Activated T-cell treated with anti-CD3 and anti-CD28 coated beads, Interleukin-2, amount 50 U/mL, for 24 hours (primary cell): Measurements from ENCODE around the gene COX7C.
"Not testable (repeated sequence)": the region's sequence is repeated elsewhere in the genome, so short reads cannot be mapped to it uniquely, and the experiment has no call there.

Experiments used
- DNase-seq: peaks from one replicate; pipeline ENCODE4 v3.0.0-alpha.2; 2020
- H3K27ac Mint-ChIP-seq: 2 replicates; pipeline ENCODE4 v1.8.0; 2020; ENCODE audit warnings: mild to moderate bottlenecking, mixed read lengths
- H3K27me3 Mint-ChIP-seq: 2 replicates; pipeline ENCODE4 v1.8.0; 2020; ENCODE audit warnings: mixed read lengths
- H3K36me3 Mint-ChIP-seq: 2 replicates; pipeline ENCODE4 v1.8.0; 2020; ENCODE audit warnings: low read depth, mixed read lengths
- H3K4me1 Mint-ChIP-seq: 2 replicates; pipeline ENCODE4 v1.8.0; 2020; ENCODE audit warnings: low read depth, mixed read lengths
- H3K4me3 Mint-ChIP-seq: 2 replicates; pipeline ENCODE4 v1.8.0; 2020; ENCODE audit warnings: mild to moderate bottlenecking, moderate library complexity, mixed read lengths
- H3K9me3 Mint-ChIP-seq: 2 replicates; pipeline ENCODE4 v1.8.0; 2020; ENCODE audit warnings: mixed read lengths

The COX7C gene, protein sequence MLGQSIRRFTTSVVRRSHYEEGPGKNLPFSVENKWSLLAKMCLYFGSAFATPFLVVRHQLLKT

GRCh38 chr5:86617756-86618576 lies at the start of gene COX7C:
Gene COX7C (plus strand): TSS chr5:86617941. CDS start chr5:86618056, 115 bp downstream.
- H3K4me1 Mint-ChIP-seq = peaks cover 28% of the 10 kb centered on the region
- peak within 1 kb of the TSS; percentile 100 for H3K27ac Mint-ChIP-seq
- peaks cover 59% of the 10 kb centered on the region for H3K36me3 Mint-ChIP-seq

DNA sequence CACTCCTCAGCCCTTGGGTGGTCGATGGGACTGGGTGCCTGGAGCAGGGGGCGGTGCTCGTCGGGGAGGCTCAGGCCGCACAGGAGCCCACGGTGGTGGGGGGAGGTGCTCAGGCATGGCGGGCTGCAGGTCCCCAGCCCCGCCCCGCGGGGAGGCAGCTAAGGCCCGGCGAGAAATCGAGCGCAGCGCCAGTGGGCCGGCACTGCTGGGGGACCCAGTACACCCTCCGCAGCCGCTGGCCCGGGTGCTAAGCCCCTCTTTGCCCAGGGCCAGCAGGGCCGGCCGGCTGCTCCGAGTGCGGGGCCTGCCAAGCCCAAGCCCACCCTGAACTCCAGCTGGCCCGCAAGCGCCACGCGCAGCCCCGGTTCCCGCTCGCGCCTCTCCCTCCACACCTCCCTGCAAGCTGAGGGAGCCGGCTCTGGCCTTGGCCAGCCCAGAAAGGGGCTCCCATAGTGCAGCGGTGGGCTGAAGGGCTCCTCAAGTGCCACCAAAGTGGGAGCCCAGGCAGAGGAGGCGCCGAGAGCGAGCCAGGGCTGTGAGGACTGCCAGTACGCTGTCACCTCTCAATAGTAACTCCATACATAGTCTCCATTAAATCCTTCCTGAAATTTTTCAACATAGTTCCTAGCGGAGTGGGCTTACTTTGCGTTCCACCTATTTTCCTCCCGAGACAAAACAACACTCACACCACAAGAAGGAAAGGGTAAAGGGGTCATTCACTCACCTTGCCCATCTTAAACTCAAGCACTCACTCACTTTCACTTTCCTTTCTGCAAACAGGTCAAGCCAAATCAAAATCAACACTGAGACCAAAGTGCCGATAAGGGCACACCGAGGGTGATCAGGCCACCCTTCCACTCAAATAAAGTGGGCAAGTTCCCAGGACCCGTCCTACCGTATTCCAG lies 48.0 kb upstream of the COX7C start:
- not testable (repeated sequence) for H3K27me3 Mint-ChIP-seq, H3K36me3 Mint-ChIP-seq, H3K27ac Mint-ChIP-seq, DNase-seq, H3K9me3 Mint-ChIP-seq, H3K4me3 Mint-ChIP-seq, H3K4me1 Mint-ChIP-seq

More at GRCh38 chr5:86617756-86618576, at the start of gene COX7C:
- Mint-ChIP-seq H3K27me3 (peaks cover 12% of the 10 kb centered on the region), H3K9me3 (peaks cover 8% of the 10 kb centered on the region), H3K4me3 (peak within 1 kb of the TSS; percentile 100)
- peak; percentile 88 for DNase-seq

- Mint-ChIP-seq H3K4me3 (no peak overlapping the region), H3K36me3 (no peaks in the 10 kb centered on the region), H3K9me3 (no peaks in the 10 kb centered on the region), H3K4me1 (no peaks in the 10 kb centered on the region), H3K27me3 (no peaks in the 10 kb centered on the region), H3K27ac (no peak overlapping the region)
- DNase-seq = no peak
Observed at GRCh38 chr5:86570427-86571083, 47.2 kb upstream of the COX7C start.

DNA sequence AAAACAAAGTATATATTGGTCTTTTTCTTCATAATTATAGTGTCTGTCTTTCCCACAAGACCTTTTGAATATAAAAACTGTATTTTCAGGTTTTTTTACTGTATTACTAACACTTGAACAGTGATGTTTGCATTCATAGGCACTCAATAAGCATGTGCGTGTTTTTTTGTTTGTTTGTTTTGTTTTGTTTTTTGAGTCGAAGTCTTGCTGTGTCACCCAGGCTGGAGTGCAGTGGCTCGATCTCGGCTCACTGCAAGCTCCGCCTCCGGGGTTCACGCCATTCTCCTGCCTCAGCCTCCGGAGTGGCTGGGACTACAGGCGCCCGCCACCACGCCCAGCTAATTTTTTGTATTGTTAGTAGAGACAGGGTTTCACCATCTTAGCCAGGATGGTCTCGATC lies 46.6 kb upstream of the COX7C start:
- not testable (repeated sequence) for H3K4me3 Mint-ChIP-seq, H3K4me1 Mint-ChIP-seq, H3K36me3 Mint-ChIP-seq, H3K9me3 Mint-ChIP-seq, H3K27ac Mint-ChIP-seq, H3K27me3 Mint-ChIP-seq, DNase-seq

DNA sequence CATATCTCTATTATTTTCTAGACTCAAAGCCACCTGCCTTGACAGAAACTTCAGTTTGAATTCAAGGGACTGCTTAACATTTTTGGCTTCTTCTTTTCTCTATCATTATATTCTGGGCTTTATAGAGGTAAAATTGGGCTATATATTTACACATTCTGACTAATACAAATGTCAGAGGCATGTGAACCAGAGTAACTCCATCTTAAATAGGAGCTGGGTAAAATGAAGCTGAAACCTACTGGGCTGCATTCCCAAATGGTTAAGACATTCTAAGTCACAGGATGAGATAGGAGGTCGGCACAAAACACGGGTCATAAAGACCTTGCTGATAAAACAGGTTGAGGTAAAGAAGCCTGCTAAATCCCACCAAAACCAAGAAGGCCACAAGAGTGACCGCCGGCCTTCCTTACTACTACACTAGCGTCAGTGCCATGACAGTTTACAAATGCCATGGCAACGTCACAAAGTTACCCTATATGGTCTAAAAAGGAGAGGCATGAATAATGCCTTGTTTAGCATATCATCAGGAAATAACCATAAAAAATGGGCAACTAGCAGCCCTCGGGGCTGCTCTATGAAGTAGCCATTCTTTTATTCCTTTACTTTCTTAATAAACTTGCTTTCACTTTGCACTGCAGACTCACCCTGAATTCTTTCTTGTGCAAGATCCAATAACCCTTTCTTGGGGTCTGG lies 44.8 kb upstream of the COX7C start:
- no peak for DNase-seq
- H3K27me3 Mint-ChIP-seq = peaks cover 7% of the 10 kb centered on the region
- H3K4me1 Mint-ChIP-seq = no peaks in the 10 kb centered on the region
- H3K36me3 Mint-ChIP-seq = no peaks in the 10 kb centered on the region
- H3K9me3 Mint-ChIP-seq = no peaks in the 10 kb centered on the region
- no peak overlapping the region for H3K27ac Mint-ChIP-seq
- no peak overlapping the region for H3K4me3 Mint-ChIP-seq

- Mint-ChIP-seq H3K9me3 (no peaks in the 10 kb centered on the region), H3K27me3 (peaks cover 14% of the 10 kb centered on the region), H3K27ac (no peak overlapping the region)
Observed at GRCh38 chr5:86579502-86579901, 38.2 kb upstream of the COX7C start.

GRCh38 chr5:86596476-86596875 lies 21.3 kb upstream of the COX7C start:
- Mint-ChIP-seq H3K27me3 (peaks cover 64% of the 10 kb centered on the region), H3K27ac (no peak overlapping the region), H3K4me3 (no peak overlapping the region), H3K9me3 (no peaks in the 10 kb centered on the region), H3K36me3 (no peaks in the 10 kb centered on the region), H3K4me1 (no peaks in the 10 kb centered on the region)
- DNase-seq = no peak

More at GRCh38 chr5:86579502-86579901, 38.2 kb upstream of the COX7C start:
- Mint-ChIP-seq H3K4me1 (no peaks in the 10 kb centered on the region), H3K36me3 (no peaks in the 10 kb centered on the region), H3K4me3 (no peak overlapping the region)
- DNase-seq = no peak

DNA sequence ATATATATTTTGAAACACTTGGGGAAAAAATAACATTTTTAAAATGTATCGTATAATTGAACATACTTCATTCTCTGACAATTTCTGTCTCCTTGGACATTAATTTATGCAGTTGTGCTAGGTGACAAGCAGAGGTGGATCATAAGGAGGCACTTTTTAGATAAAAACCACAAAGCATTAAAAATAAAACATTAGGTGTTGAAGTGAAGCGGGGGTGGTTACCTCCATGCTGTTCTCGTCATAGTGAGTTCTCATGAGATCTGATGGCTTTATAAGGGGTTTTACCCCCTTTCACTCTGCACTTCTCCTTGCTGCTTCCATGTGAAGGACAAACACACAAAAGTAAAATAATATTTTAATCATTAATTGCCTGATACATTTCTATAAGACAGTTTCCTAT lies 11.9 kb upstream of the COX7C start:
- no peak for DNase-seq
- no peaks in the 10 kb centered on the region for H3K4me1 Mint-ChIP-seq
- H3K4me3 Mint-ChIP-seq = no peak overlapping the region
- peaks cover 34% of the 10 kb centered on the region for H3K27me3 Mint-ChIP-seq
- no peaks in the 10 kb centered on the region for H3K9me3 Mint-ChIP-seq
- no peak overlapping the region for H3K27ac Mint-ChIP-seq
- H3K36me3 Mint-ChIP-seq = no peaks in the 10 kb centered on the region

- Mint-ChIP-seq H3K27ac (no peak overlapping the region), H3K27me3 (peaks cover 39% of the 10 kb centered on the region), H3K9me3 (peaks cover 8% of the 10 kb centered on the region), H3K4me3 (no peak overlapping the region), H3K36me3 (peaks cover 14% of the 10 kb centered on the region), H3K4me1 (peaks cover 7% of the 10 kb centered on the region)
- no peak for DNase-seq
Observed at GRCh38 chr5:86613455-86613854, 4.3 kb upstream of the COX7C start.

DNA sequence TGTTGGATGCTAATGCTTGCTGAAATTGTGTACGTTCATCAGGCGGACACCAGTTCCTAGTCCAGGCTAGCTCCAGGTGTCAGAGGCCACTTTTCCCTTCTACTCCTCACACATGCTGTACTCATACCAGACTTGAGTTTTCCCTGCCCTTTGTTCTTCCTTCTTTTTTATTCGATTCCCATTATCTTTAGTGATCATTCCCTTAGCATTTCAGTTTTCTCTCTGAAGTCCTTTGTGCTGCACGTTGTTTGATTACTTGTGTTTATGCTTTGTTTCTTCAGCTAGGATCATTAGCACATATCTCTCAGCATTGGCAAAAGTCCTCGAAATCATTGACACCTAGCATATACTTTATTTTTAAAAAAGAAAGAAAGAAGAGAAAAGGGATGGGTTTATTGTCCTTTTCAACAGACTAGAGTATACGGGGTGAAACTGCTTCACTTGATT lies 409 bp upstream of the COX7C start:
- H3K4me1 Mint-ChIP-seq = peaks cover 28% of the 10 kb centered on the region
- H3K4me3 Mint-ChIP-seq = peak overlapping the region; percentile 100
- peaks cover 52% of the 10 kb centered on the region for H3K36me3 Mint-ChIP-seq

DNA sequence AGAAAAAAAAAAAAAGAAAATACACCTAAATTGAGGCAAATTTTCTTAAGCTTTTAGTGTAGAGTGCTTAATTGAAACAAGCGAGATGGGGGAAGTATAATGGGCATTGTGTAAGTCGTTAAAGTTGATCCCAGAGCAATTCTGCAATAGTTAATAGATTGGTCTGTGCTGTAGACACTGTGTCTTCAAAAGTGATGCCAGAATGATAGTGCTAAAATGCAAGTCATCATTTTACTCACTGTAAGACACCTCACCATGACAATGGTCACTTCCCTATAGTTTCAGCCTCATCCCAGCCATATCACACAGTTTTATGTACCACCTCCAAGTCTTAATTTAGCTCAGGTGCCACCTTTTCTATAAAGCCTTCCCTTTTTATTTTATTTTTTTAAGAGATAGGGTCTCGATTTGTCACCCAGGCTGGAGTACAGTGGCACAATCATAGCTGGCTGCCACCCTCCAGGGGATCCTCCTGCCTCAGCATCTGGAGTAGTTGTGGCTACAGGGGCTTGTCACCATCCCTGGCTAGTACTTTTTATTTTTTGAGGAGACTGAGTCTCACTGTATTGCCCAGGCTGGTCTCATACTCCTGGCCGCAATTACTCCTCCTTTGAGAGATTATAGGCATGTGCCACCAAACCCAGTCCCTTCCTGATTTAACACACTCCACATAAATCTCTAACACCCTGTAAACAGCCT lies 6.2 kb downstream of the COX7C start:
- H3K4me3 Mint-ChIP-seq = no peak overlapping the region
- no peak for DNase-seq
- H3K4me1 Mint-ChIP-seq = peaks cover 22% of the 10 kb centered on the region
- H3K36me3 Mint-ChIP-seq = peaks cover 45% of the 10 kb centered on the region
- H3K27ac Mint-ChIP-seq = no peak overlapping the region
- H3K27me3 Mint-ChIP-seq = no peaks in the 10 kb centered on the region
- H3K9me3 Mint-ChIP-seq = no peaks in the 10 kb centered on the region

More for the DNA sequence above, 409 bp upstream of the COX7C start:
- DNase-seq = no peak
- Mint-ChIP-seq H3K27me3 (peaks cover 15% of the 10 kb centered on the region), H3K9me3 (peaks cover 8% of the 10 kb centered on the region), H3K27ac (peak overlapping the region; percentile 100)

DNA sequence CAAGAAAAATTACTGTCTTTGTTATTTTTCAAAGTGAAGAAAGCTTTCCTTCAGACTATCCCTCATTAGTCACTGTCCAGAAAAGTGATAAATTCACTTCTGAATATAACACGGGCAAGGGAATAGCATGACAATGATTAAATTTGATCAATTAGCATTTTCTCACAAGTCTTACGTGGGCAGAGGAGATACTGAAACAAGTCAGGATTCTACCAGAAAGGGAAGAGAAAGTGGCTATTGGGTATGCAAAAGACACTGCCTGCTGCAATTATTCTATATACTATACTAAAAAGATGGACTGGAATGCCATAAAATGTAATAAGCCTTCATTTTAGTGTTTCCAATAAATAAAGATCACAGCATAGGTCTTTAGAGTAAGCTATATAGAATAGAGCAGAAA lies 7.4 kb downstream of the COX7C start:
- no peak for DNase-seq
- H3K27ac Mint-ChIP-seq = no peak overlapping the region
- peaks cover 5% of the 10 kb centered on the region for H3K27me3 Mint-ChIP-seq
- peaks cover 32% of the 10 kb centered on the region for H3K36me3 Mint-ChIP-seq
- no peak overlapping the region for H3K4me3 Mint-ChIP-seq
- no peaks in the 10 kb centered on the region for H3K9me3 Mint-ChIP-seq
- H3K4me1 Mint-ChIP-seq = peaks cover 10% of the 10 kb centered on the region

GRCh38 chr5:86626149-86626548 lies 8.4 kb downstream of the COX7C start:
- H3K4me3 Mint-ChIP-seq = no peak overlapping the region
- peaks cover 11% of the 10 kb centered on the region for H3K27me3 Mint-ChIP-seq
- H3K4me1 Mint-ChIP-seq = peaks cover 2% of the 10 kb centered on the region
- H3K27ac Mint-ChIP-seq = no peak overlapping the region
- no peaks in the 10 kb centered on the region for H3K9me3 Mint-ChIP-seq
- DNase-seq = no peak
- H3K36me3 Mint-ChIP-seq = peaks cover 22% of the 10 kb centered on the region
